NCI-H1417 treated with DMSO at 0.1 percent for 48 hours (cell line): Measurements from ENCODE around the gene TBC1D16.
"Not testable (repeated sequence)": the region's sequence is repeated elsewhere in the genome, so short reads cannot be mapped to it uniquely, and the experiment has no call there.

ENCODE experiments used
- DNase-seq: peaks from one replicate; lab custom pipeline; 2025; lab: John Stamatoyannopoulos, UW

Gene TBC1D16

DNA sequence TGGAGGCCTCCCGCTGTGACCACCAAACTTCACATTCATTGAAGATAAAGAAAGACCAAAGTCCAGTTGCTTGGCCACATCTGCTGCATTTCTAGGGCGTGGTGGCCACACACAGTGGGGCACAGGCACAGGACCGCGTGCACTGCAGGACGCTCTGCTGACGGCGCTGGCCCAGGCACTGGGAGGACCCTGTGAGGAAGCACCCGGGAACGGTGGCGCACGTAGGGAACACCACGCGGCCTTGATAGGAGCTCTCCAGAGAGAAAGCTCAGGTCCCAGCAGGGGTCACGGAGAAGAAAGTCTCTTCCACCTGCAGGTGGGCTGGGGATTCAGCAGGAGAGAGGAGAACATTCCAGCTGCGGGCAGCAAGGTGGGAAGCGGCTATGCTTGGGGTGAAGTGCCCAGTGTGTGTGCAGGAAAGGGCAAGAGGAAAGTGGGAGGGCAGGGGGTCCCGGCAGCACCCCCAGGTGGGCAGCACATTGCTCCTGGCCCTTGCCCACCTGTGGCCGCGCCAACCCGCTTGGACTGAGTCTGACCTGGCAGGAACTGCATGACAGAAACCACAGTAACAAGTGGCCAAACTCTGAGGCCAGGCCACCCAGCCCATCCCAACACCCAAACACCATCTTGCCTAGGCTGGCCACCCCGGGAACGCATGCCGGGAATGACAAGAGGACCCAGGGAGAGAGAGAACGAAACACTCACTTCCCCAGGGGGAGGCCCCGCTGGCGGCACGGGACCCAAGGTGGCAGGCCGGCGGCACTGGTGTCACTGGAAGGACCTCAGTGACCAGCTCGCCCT lies 32.8 kb downstream of the TBC1D16 start:
- DNase-seq: no peak

GRCh38 chr17:80002070-80002641 lies 33.5 kb downstream of the TBC1D16 start:
- DNase-seq: no peak

GRCh38 chr17:80000981-80001775 lies 34.5 kb downstream of the TBC1D16 start:
- no peak for DNase-seq

- DNase-seq: no peak
Measured at GRCh38 chr17:80000136-80000535, 35.5 kb downstream of the TBC1D16 start.

GRCh38 chr17:79997011-79997660 lies 38.5 kb downstream of the TBC1D16 start:
- no peak for DNase-seq

DNA sequence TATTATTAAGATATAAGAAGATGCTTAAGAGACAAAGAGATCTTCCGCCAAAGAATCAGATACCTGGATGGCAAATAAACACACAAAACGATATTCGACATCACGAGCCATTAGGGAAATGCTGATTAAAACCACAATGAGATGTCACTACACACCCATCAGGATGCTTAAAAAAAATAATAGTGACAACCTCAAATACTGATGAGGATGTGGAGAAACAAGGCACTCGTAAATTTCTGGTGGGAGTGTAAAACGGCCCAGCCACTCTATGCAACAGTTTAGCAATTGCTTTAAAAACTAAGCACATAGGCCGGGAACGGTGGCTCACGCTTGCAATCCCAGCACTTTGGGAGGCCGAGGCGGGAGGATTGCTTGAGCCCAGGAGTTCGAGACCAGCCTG lies 39.4 kb downstream of the TBC1D16 start:
- no peak for DNase-seq

DNA sequence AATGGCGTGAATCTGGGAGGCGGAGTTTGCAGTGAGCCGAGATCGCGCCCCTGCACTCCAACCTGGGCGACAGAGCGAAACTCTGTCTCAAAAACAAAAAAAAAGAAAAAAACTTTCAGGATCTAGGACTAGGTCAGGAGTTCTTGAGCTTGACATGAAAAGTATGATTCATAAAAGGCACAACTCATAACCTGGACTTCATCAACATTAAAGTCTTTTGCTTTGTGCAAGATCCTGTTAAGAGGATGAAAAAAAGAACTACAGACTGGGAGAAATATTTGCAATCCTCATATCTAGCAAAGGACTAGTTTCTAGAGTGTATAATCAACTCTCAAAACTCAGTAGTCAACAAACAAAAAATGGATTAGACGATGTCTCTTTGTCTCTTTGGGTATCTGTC lies 40.0 kb downstream of the TBC1D16 start:
- no peak for DNase-seq

DNA sequence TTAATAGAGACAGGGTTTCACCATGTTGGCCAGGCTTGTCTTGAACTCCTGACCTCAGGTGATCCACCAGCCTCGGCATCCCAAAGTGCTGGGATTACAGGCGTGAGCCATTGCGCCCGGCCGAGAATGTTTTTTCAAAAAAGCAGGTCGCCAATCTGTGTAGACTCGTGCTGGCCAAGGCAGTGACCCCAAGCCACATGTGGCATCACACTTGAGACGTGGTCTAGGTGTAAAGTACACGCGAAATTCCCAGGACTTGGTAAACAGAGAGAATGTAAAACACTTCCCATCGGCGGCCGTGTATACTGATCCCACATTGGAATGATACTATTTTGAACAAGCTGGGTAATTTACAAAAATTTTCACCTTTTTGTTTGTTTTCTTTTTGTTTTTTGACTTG lies 41.1 kb downstream of the TBC1D16 start:
- DNase-seq: no peak

DNA sequence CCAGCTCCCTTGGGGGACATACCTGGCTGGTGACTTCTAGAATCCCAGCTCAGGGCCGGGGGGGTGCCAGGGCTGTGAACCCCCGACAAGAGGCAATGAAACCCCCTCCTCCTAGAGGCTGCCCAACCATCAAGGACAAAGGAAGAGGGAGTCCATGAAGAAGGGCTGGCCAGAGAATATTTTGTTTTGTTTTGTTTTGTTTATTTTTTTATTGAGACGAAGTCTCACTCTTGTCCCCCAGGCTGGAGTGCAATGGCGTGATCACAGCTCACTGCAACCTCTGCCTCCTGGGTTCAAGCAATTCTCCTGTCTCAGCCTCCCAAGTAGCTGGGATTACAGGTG lies 41.5 kb downstream of the TBC1D16 start:
- DNase-seq: not testable (repeated sequence)

DNA sequence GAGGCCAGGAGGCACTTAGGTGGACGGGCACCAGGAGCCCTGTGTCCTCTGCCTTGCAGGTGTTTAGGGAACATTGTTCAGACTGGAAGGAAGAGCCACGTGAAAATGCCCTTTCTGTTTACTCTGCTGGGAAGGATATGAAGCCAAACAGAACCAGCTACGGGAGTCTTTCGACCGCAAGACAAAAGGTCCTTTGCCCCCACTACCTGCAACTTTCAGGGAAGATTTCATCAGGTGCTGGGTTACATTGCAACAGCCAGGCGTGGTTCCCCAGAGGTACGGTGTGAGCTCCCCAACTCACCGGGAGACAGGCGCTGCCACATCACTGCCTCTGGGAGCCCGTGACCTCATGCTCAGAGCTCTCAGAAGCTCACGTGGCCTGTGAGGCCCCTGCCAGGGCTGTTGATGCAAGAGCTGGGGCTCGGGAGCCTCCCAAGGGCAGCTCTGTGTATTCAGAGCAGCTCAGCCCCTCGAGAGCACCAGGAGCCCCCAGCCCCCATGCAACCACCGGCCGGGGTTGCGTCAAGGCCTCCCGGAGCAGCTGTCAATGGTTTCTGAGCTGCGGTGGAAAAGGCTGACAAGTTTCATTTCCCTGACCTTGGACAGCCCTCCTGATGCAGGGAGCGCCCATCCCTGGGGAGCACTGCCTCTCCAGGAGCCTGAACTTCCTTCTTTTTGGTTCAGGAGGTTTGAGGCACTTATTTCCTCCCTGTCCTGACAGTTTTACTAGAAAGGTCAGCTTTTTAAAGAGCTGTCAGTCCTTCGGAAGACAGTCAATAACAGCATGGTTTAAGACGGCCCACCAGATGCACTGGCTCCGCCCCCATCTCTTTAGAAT lies 42.1 kb downstream of the TBC1D16 start:
- no peak for DNase-seq

DNA sequence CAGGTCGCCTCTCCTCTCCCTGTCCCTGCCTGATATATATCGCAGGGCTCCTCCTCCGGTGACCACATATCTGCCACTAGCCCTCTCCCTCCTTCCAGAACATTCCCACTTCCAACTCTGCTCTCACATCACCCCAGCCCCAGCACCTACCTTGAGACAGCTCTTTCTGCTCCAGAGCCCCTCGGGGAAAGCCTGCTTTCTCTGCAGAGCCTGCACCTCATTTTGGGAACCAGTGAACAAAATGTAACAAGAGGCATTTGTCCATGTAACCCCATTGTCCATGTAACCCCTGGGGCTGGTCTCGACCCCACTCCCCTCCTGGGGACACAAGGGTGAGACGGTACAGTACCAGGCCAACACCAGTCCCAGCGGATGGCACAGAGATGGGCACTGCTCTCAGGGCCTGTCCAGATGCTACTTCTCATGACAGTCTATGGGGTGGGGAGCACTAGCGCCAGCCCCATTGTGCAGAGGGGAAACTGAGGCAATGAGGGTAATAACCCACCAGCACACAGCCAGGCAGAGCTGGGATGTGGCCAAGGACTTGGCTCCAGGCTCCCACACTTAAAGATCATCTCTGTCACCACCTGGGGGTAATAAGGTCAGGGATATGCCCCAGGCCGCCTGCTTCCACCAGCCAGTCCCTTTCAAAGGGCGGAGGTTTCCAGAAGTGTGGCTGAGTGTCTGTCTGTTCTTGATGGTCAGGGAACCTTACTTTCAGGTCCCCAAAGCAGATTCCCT lies 42.9 kb downstream of the TBC1D16 start:
- DNase-seq: no peak

GRCh38 chr17:79991924-79992648 lies 43.6 kb downstream of the TBC1D16 start:
- DNase-seq: no peak

- peak; percentile 46 for DNase-seq
Measured at GRCh38 chr17:79991140-79991923, 44.3 kb downstream of the TBC1D16 start.

DNA sequence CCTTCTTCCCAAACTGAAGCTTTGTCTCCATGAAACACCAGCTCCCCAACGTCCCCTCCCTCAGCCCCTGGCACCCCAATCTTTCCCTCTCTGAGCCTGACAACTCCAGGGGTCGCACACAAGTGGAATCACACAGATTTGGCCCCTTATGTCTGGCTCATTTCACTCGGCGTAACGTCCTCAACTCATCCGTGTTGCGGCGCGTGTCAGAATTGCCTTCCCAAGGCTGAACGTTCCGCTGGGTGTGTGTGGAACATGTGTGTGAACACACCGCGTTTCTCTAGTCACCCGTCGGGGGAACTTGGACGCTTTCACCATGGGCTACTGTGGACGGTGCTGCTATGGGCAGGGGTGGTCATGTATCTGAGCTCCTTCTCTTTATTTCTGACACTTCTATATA lies 45.0 kb downstream of the TBC1D16 start:
- no peak for DNase-seq

- no peak for DNase-seq
Measured at GRCh38 chr17:79990051-79990592, 45.5 kb downstream of the TBC1D16 start.

DNA sequence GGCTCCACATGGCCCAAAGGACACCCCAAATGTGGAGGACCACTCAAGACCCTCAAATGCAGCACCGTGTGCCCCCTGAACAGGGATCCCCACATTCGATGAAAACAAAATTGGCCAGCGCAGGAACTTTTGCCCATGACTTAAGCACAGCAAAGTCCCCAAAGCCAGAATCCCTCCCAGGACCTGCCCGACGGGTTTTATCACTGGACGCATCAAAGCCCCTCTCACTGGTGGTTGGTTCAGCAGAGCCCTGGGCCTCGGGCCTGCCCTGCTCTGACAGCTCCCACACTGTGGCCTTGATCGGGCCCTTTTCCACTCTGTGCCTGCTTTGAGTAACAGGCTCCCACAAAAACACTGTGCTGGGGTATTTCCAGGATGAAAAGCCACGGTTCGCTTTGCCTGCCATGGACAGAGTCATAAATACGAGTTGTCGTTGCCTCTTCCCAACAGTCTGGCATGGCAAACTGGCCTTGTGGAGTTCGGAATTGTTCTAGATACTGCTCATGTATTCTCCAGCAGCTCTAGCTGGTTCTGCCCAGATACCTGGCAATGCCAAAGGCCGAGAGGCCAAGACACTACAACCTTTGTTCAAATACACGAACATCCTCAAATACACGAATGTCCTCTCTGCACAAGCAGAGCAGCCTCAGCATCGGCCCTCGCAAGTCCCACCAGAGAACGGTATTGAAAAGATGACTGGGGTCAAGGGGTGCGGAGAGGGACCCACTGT lies 46.4 kb downstream of the TBC1D16 start:
- no peak for DNase-seq

- DNase-seq: no peak
Measured at GRCh38 chr17:79988185-79988971, 47.3 kb downstream of the TBC1D16 start.

DNA sequence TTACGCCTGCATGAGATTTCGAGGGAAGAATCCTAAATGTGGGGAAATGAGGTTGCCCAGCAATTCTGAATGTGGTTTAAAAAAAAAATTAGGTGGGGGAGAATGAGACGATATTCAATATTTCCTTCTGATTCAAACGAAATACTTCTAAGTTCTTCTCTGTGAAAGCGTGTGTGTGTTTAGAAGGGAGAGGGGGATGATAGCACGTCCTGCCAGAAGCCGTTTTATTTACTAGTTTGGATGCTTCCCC lies 47.8 kb downstream of the TBC1D16 start:
- no peak for DNase-seq
